ENCODE results near the gene GOLGA6L10.
"Not testable (repeated sequence)": the region's sequence is repeated elsewhere in the genome, so short reads cannot be mapped to it uniquely, and the experiment has no call there.

- TF ChIP-seq, protein P1, sequence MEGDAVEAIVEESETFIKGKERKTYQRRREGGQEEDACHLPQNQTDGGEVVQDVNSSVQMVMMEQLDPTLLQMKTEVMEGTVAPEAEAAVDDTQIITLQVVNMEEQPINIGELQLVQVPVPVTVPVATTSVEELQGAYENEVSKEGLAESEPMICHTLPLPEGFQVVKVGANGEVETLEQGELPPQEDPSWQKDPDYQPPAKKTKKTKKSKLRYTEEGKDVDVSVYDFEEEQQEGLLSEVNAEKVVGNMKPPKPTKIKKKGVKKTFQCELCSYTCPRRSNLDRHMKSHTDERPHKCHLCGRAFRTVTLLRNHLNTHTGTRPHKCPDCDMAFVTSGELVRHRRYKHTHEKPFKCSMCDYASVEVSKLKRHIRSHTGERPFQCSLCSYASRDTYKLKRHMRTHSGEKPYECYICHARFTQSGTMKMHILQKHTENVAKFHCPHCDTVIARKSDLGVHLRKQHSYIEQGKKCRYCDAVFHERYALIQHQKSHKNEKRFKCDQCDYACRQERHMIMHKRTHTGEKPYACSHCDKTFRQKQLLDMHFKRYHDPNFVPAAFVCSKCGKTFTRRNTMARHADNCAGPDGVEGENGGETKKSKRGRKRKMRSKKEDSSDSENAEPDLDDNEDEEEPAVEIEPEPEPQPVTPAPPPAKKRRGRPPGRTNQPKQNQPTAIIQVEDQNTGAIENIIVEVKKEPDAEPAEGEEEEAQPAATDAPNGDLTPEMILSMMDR (IDR thresholded peaks at IDR 0.05), result not testable (repeated sequence)
- TF ChIP-seq ZFX (IDR thresholded peaks at IDR 0.05; ENCODE audit: borderline replicate concordance), result not testable (repeated sequence)
These were observed 5.4 kb downstream of the GOLGA6L10 start for GRCh38 chr15:82343851-82344250.
